ENCODE measurements around the gene ITGBL1.

- TF ChIP-seq CTCF (conservative IDR thresholded peaks at IDR 0.05; ENCODE audit: low read length) (no peak), EZH2phosphoT487 (IDR thresholded peaks at IDR 0.05; ENCODE audit: borderline replicate concordance, low read depth, low read length) (no peak)
Measured at GRCh38 chr13:101408992-101409656, 43.4 kb upstream of the ITGBL1 start.
